HG03558 (cell line): ENCODE data around the gene LRCH3.

ENCODE experiments used
- ATAC-seq: cut with Tn5 transposase; IDR thresholded peaks from one replicate; pipeline ENCODE4 v1.9.1; 2021; ENCODE audit warnings: moderate number of reproducible peaks; ENCODE audit not compliant: unreplicated experiment; ENCODE audit errors: extremely low read depth

Gene LRCH3

DNA sequence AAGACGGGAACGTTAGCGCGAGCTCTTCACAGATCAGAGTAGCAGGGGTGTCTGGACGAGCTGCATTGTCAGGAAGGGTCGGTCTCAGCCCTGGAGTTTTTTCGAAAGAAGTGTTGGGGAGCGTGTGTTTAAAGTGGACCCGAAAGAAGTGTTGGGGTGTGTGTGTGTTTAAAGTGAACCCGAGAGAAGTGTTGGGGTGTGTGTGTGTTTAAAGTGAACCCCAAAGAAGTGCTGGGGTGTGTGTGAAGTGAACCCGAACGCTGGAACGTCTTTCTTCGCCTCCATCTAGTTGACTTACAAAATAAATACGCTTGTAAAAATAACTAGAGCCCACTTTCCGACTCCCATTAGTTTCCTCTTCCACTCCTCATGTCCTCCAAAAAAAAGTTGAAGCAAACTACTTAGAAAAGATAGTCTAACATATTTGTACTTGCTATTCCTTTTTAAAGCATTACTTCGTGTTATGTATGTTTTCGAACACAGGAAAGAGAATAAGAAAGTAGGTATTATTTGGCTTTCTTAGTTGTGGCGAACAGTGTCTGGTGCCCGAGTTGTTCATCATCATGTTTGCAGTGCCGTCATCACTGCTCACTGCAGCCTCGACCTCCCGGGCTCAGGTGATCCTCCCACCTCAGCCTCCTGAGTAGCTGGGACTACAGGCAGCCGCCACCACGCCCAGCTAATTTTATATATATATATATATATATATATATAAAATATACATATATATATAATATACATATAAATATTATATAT lies 1.0 kb downstream of the LRCH3 start:
- no peak for ATAC-seq

DNA sequence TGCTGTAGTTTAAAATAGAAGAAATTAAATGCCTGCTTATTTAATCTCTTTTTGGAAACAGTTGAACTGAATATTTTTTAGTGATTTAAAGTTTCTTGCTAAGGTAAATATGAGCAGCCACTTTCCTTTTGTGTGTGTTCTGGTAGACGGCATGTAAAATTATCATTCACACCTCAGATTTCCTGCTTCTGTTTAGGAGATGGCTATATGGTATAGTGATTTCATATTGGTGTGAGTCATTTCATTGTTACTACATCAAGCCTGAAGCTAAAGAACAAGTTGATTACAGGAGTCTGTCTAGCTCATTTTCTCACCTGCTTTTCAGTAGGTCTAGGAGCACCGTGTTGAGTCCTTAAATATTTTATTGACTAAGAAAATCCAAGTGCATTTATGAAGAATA lies 2.2 kb downstream of the LRCH3 start:
- ATAC-seq = no peak

DNA sequence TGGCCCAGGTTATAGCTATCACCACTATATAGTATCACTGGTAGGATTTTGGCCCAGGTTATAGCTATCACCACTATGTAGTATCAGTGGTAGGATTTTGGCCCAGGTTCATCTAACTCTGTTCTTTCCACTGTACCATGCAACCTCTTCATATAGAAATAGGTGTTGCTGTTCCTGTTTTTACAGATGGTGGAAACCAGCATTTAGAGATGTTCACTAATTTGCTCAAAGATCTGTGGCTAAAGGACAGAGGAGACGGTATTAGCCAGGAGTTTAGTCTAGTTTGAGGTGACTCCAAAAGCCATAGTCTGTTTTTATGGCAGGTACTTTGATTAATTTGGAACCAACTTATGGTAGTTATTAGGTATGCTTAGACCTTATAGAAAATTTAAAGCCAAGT lies 3.1 kb downstream of the LRCH3 start:
- no peak for ATAC-seq

DNA sequence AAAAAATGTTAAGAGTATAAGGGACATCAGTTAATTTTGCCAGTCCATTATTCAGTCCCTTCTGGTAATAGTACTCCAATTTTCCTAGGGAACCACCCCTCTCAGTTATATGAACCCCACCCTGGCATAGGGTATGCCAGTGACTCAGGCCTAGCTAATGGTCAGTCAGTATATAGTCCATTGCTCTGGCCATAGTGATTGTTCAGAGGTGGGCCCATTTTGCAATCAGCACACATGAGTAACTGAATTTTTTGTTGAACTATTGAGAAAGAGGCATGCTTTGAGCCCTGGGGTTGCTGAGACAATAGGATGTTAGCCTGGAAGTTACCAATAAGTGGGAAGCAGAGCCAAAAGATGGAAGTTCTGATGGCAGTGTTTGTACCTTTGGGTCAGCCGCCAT lies 4.1 kb downstream of the LRCH3 start:
- ATAC-seq = no peak

DNA sequence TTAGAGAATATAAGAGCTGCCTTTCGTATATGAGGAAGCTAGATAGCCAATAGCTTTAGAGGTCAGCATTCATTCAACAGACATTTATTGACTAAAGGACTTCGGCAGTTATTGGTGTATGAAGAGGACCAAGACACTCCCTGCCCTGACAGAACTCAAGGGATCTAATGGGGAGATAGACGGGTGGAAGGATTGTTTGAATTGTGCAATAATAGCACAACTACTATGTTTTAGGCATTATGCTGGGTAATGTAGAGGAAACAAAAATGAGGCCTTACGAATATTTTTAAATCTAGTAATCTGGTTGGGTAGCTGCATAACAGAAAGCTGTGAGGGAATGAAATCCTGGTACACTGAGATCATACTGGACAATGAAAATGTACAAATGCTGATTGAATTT lies 5.0 kb downstream of the LRCH3 start:
- ATAC-seq = no peak

DNA sequence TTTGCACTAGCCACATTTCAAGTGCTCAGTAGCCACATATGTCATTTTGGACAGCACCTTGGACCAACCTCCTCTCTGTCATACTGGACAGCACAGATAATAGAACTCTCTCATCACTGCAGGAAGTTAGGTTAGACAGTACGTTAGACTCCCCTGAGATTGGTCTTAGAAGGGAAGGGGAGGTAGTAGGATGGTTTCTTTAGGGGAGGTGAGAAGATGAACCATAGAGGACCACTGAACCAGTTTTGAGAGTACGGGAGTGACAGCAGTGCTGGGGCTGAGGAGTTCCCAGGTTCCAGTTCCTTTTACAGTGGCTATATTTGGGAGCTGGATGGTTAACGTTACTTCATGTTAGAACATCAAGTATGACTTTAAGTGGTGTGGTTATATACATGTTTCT lies 7.8 kb downstream of the LRCH3 start:
- no peak for ATAC-seq

DNA sequence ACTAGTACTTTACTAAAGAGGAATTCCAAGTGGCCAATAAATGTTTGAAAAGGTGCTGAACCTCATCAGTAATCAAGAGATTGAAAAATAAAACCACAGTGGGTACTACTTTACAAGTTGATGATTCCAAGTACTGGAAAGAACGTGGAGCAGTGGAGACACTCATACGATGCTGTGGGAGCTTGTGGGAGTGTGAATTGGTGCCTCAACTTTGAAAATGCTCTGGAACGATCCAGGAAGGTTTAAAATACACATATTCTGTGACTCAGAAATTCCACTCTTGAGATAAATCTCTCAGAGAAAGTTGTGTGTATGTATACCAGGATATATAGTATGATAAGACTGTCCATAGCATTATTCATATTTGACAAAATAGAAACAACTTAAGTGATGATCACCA lies 9.3 kb downstream of the LRCH3 start:
- ATAC-seq = no peak

DNA sequence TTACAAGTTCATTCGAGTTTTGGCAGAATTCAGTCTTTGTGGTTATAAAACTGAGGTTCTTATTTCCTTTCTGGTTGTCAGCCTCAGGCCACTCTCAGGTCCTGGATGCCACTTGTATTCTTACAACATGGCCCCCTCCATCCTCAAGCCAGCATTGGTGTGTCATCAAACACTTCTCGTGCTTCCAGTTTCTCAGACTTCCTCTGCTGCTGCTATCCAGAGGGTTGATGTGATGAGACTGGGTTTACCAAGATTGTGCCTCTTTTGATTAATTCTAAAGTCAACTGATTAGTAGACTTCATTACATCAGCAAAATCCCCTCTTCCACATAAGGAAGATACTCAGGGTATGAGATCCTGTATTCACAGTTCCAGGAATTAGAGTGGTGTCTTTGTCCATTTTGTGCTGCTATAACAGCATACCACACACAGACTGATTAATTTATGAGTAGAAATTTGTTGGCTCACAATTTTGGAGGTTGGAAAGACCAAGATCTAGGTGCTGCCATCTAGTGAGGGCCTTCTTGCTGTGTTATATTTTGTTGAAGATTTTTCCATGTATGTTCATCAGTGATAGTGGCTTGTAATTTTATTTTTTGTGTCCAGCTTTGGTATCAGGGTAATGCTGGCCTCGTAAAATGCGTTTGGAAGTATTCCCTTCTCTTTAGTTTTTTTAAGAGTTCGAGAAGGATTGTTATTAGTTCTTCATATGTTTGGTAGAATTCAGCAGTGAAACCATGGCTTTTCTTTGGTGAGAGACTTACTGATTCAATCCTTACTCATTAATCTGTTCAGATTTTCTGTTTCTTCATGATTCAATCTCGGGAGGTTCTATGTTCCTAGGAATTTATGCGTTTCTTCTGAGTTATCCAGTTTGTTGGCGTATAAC lies 11.1 kb downstream of the LRCH3 start:
- no peak for ATAC-seq

DNA sequence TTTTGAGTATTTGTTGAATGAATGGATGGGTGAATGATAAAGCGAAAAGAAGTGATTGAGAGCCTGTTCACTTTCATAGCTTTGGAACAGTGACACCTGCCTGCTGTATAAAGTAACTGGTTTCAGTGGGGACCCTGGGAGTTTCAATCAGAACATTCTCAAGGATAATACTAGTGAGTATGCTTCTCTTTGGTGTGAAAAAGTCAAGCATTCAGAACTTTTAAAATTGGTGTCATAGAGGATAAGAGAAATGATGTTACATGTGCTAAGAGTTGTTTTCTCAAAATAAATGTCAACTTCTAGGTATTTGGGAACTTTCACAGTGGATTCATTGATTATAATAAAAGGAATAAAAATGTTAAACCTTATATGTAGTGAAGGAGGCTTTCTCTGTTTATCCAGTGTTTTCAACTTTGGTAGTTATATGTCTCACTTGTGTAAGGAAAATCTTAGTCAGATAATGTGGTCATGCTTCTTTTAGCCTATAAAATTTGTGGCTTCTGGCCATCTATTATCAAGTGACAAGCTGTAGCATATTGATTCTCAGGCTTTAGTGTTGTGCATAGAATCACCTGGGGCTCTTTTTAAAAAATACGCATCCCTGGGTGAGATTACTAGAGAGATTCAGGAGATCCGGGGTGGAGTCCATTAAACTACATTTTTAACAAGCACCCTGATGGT lies 11.9 kb downstream of the LRCH3 start:
- no peak for ATAC-seq

DNA sequence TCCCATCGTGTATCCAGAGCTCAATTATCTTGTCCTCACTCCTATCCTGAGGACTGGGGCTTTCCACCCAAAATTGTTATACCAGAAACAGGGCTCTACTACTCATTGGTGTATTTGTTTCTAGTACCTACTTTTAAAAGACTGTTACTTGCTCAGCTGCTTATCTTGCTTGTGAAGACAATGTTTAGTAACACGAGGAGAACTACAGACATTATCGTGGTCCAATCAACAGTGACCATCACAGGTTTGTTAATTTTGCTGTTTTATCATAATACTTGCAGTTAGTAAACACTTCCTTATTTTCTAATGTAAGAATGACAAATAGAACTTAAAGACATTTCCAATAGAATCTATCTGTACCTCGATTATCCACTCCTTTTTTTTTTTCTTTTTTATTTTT lies 13.5 kb downstream of the LRCH3 start:
- ATAC-seq = no peak

DNA sequence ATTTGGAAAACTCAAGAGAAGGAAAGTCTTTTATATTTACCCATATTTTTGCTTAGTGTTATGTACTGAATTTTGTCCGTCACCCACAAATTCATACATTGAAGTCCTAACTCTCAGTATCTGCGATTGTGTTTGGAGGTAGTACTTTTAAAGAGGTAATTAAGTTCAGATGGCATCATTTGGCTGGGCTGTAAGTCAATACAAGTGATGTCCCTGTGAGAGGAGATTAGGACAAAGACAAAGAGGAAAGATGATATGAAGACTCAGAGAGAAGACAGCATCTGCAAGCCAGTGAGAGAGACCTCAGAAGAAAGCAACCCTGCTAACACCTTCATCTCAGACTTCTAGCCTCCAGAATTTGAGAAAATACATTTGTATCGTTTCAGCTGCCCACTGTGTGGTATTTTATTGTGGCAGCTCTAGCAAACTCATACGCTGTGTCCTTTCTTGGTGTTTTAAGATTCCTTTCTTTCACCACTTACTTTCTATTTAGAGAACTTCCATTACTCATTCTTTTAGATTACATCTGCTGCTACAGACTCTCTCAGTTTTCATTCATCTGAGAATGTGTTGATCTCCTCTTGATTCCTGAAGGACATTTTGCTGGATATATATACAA lies 17.0 kb downstream of the LRCH3 start:
- ATAC-seq = no peak

DNA sequence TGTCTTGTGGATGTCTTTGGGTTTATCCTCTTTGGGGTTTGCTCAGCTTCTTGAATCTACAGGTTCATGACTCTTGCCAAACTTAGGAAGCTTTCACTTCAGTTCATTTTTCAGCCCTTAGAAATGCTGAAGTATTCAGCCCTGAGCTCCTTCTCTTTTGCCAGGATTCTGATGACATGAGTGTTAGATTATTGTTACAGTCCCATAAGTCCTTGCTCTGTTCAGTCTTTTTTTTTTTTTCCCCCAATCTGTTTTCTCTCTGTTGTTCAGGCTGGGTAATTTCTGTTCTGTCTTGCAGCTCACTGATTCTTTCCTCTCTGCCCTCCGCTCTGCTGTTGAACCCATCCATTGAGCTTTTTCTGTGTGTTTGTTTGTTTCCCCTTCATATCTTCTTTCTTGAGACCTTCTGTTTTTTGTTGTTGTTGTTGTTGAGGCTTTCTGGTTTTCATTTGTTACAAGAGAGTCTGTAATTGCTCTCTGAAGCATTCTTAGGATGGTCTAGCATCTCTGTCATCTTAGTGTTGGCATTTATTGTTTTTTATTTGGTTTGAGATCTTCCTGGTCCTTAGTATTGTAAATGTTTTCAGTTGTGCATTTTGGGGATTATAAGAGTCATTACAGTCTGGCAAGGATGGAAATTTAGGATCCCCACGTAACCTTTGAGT lies 18.4 kb downstream of the LRCH3 start:
- ATAC-seq = no peak

DNA sequence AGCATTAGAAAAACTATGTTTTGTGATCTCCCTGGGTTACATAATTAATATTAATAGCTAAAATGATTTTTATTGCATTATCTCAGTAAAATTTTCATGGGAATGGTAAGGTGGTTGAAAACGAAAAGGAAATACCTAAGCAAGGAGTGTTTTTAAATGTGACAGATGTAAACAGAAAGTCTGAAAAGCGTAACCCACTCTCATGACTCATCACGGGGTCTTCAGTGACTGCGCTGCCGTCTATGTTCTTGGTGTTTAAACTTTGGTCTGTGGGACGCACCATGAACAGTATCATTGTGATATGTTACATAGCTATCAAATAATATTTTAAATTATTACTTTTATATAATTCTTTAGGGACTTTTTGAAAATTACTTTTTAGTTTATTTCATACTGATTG lies 19.8 kb downstream of the LRCH3 start:
- no peak for ATAC-seq

DNA sequence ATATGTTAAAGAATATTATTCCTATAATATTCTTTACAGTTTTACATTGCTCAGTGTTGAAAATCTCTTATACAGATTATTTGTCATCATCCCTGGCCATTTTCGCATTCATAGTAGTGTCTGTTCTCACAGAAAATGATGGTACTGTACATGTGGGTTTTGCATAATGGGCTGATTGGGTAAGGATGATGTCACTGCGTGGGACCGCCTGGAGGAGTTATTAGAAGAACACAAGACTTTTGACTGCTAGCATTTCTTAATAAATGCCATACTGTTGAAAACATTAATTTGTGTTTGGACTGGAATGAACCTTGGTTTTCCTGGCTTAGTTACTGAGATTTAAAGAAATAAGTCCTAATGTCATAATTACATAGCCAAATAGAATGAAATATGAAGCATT lies 20.3 kb downstream of the LRCH3 start:
- ATAC-seq = no peak

DNA sequence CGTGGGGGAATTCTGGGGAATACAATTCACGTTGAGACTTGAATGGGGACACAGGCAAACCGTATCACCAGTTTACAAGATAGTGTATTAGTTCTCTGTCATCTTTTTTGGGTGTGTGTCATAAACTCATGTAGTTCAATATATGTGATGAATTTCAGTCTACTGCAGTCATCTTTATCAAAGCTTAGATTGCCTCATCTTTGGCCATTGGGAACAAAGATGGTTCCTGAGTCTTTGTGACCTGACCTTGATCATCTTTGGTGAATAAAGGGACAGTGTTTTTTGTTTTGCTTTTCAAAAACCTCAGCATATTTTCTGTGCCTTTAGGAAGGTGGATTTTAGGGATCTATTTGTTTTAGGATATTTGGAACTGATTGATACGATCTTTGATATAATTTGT lies 23.3 kb downstream of the LRCH3 start:
- ATAC-seq = no peak

DNA sequence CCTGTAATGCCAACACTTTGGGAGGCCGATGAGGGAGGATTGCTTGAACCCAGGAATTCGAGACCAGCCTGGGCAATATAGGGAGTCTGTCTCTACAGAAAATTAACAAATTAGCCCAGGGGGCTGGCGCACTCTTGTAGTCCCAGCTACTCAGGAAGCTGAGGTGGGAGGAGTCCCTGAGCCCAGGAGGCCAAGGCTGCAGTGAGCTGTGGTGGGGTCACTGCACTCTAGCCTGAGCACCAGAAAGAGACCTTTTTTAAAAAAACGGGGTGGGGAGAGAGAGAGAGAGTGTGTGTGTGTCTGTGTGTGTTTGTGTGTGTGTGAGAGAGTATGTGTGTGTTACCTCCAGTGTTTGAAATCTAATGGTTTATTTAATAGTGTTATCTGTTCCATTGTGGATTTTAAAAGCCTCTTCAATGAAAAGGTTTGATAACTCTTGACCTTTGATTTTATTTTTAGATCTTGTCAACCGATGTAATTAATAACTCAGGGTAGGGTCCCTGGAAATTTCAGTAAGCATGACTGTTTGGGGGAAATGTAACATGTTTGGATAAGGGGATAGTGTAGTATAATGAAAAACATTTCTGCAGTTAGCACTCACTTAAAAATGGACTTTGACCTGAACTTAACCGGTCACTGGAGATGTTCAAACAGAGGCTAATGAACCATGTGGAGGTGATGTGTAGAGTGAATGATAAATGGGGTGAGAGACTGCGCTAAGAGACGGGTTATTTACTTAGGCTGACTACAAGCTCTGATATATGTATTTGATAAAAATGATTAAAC lies 29.7 kb downstream of the LRCH3 start:
- no peak for ATAC-seq

DNA sequence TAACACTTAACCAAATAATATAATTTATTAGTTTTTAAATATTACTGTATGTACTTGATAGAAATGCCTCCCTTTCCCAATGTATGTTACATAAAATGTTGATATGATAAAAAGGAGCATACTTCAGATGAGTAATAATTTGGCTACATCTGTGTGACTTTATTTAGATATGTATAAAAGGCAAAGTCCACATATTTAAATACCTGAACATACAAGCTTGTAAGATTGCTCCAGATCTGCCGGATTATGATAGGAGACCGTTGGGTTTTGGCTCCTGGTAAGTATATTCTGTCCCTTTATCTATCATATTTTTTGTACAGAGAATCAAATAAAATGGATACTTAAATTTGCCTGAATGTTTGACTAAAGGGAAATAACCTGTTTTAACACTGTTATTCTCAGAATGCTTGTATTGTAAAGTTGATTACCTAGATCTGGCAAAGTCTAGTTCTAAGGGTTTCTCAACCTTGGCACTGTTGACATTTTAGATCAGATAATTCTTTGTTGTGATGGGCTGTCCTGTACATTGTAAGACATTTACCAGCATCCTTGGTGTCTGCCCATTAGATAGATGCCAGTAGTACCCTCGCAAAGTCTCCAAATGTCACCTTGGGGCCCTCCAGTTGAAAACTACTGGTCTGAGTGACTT lies 38.5 kb downstream of the LRCH3 start:
- no peak for ATAC-seq

DNA sequence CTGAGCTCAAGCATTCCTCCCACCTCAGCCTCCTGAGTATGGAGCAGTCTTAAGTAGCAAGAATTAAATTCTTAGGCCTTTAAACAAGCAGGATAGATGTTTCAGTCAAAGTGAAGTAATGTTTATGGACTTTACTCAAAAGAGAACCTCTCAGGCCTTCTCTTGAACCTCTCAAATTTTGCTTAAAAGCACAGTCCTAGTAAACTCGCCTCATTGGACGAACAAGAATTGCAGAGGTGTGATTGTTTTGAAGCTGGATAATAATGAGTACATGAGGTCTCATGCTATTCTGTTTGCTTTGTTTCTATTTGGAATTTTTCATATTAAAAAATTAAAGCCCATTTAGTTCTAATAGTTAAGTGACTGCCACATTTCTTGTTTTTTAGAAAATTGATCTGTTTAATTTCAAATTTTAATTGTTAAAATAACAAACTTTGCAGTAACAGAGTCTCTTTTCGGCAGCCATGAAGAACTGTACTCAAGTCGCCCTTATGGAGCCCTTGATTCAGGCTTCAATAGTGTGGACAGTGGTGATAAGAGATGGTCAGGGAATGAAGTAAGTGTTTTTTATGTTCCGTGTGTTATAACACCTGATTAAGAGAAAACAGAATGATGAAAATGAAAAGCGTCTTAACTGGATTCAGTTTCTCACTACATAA lies 39.4 kb downstream of the LRCH3 start:
- ATAC-seq = no peak

DNA sequence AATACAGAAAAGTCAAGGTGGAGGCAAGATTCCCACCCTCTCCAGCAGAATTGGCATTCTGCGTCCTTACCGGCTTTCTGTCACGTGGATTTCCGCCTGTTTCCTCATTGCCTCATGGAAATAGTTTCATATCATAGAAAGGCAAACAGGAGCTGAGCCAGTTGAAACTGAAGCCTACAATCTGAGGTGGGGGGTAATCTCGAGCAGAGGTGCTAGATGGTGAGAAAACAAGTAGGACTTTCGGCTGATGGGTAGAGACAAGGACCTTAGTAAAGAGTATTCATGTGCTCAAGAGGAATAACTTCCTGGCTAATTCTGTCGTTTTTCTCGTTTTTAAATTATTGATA lies 39.9 kb downstream of the LRCH3 start:
- no peak for ATAC-seq
